NCI-H1417 treated with DMSO at 0.1 percent for 48 hours (cell line): Measurements from ENCODE around the gene FRS3.

ENCODE experiments used
- DNase-seq: peaks from one replicate; lab custom pipeline; 2025; lab: John Stamatoyannopoulos, UW

The FRS3 gene

GRCh38 chr6:41728073-41728936, 51.4 kb downstream of the FRS3 start:
- DNase-seq, result peak; percentile 92

- DNase-seq, result no peak
These were observed 52.0 kb downstream of the FRS3 start for GRCh38 chr6:41727705-41728072.

- DNase-seq, result no peak
These were observed 52.8 kb downstream of the FRS3 start for GRCh38 chr6:41726876-41727275.

GRCh38 chr6:41724586-41725501, 54.9 kb downstream of the FRS3 start:
- no peak for DNase-seq

GRCh38 chr6:41724228-41724580, 55.5 kb downstream of the FRS3 start:
- no peak for DNase-seq

GRCh38 chr6:41723530-41724227, 56.0 kb downstream of the FRS3 start:
- DNase-seq, result no peak

GRCh38 chr6:41722969-41723529, 56.7 kb downstream of the FRS3 start:
- no peak for DNase-seq

GRCh38 chr6:41721414-41721813, 58.3 kb downstream of the FRS3 start:
- DNase-seq, result no peak

- DNase-seq, result no peak
These were observed 58.9 kb downstream of the FRS3 start for GRCh38 chr6:41720783-41721182.

GRCh38 chr6:41720262-41720620, 59.5 kb downstream of the FRS3 start:
- no peak for DNase-seq
